Thoracic aorta endothelial cell (primary cell): ENCODE data around the gene CCDC81. TPM values are rescaled to one million over a fixed set of nuclear protein-coding genes. Genes with fewer than 3 reads are reported as not detected.

Experiments used
- total RNA-seq: library from RNA; depleted of rRNA; stranded (reverse); fragments of >200 nt; gene quantifications from 2 replicates; pipeline ENCODE4 v1.2.3, GENCODE V29; 2012

CCDC81 gene
- total RNA-seq, result 1.1 and 1.7 TPM in 2 replicates

GRCh38 chr11:86374586-86374985, at the start of gene CCDC81:
Gene CCDC81 (plus strand): TSS chr11:86374887. CDS start chr11:86375164, 277 bp downstream.

Other genes with a start within 250 kb of the CCDC81 start
- 32.8 and 35.9 TPM in 2 replicates for gene EED, start 130.1 kb upstream of the CCDC81 start, total RNA-seq
- 63.7 and 69.1 TPM in 2 replicates for gene HIKESHI, start 72.6 kb upstream of the CCDC81 start, total RNA-seq